GM12874 (cell line): ENCODE measurements around the gene CMAS.

Experiments used
- TF ChIP-seq, protein P1 (sequence below): IDR thresholded peaks from 2 replicates; pipeline ENCODE4 v1.5.1; 2011; ENCODE audit warnings: low read depth, mild to moderate bottlenecking, control low read depth, low read length, moderate library complexity; ENCODE audit not compliant: insufficient read depth

CMAS gene

DNA sequence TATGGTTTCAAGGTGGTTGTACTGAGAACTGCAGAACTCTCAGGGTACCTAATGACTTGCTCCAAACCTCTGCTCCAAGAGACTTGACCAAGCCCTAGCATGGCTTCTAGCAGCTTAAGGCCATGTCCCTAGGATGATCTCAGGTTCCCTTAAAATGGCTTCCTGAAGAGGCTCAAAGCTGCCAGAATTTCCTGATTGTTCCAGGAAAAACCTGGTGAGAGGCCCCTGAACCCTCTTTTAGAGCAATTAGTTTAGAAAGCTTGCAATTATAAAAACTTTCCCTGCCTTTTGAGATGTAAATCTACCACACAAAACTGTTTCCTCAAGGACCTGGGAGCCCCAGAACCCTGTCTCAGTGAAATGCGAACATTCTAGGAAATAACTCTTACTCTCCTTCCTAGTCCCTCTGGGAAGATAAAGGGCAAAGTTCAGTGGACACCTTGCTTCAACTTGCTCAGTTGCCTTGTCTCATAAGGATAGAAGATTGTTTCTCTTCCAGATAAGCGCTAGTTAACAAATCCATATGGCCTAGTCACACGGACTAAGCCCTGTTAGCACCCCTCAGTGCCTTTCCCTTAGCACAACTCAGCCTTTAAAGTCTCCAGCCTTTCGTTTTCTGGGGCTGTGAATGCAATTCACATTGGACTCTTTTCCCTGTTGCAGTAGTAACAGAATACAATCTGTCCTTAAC lies 2.5 kb downstream of the CMAS start:
- TF ChIP-seq, protein P1, sequence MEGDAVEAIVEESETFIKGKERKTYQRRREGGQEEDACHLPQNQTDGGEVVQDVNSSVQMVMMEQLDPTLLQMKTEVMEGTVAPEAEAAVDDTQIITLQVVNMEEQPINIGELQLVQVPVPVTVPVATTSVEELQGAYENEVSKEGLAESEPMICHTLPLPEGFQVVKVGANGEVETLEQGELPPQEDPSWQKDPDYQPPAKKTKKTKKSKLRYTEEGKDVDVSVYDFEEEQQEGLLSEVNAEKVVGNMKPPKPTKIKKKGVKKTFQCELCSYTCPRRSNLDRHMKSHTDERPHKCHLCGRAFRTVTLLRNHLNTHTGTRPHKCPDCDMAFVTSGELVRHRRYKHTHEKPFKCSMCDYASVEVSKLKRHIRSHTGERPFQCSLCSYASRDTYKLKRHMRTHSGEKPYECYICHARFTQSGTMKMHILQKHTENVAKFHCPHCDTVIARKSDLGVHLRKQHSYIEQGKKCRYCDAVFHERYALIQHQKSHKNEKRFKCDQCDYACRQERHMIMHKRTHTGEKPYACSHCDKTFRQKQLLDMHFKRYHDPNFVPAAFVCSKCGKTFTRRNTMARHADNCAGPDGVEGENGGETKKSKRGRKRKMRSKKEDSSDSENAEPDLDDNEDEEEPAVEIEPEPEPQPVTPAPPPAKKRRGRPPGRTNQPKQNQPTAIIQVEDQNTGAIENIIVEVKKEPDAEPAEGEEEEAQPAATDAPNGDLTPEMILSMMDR = no peak

DNA sequence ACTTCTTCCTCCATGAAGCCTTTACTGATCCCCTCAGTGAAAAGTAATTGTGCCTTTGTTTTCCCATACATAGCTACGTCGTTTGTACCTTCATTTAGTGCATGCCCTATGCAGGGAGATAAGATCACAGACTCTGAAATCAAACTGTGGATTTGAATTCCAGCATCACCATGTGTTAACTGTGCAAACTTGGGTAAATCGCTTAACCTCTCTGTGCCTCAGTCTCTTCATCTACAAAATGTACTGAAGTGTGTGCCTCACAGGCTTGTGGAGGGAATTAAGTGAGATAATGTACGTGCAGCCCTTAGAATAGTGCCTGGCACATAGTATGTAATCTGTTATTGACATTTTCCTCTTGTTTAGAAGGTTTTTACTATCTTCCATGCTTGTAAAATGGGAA lies 4.1 kb downstream of the CMAS start:
- TF ChIP-seq, protein P1 = no peak

GRCh38 chr12:22051114-22051698 lies 5.2 kb downstream of the CMAS start:
- TF ChIP-seq, protein P1 = no peak

DNA sequence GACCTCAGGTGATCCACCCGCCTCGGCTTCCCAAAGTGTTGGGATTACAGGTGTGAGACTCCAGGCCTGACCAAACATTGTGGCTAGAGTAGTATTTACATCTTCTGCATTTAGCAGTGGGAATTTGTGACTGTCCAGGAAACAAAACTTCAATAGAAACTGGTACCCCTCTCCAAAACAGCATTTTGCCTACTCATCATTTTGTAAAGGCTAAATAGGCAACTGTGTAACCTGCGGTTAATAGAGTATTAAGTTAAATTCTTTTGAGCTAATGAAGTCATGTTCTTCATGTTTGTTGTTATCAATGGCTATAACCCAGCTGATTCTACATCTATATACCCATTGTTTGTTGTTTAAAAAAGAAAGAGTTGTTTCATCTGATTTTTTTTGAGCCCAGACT lies 8.1 kb downstream of the CMAS start:
- TF ChIP-seq, protein P1 = no peak

- TF ChIP-seq, protein P1 = no peak
Measured at GRCh38 chr12:22056607-22057006, 10.6 kb downstream of the CMAS start.

DNA sequence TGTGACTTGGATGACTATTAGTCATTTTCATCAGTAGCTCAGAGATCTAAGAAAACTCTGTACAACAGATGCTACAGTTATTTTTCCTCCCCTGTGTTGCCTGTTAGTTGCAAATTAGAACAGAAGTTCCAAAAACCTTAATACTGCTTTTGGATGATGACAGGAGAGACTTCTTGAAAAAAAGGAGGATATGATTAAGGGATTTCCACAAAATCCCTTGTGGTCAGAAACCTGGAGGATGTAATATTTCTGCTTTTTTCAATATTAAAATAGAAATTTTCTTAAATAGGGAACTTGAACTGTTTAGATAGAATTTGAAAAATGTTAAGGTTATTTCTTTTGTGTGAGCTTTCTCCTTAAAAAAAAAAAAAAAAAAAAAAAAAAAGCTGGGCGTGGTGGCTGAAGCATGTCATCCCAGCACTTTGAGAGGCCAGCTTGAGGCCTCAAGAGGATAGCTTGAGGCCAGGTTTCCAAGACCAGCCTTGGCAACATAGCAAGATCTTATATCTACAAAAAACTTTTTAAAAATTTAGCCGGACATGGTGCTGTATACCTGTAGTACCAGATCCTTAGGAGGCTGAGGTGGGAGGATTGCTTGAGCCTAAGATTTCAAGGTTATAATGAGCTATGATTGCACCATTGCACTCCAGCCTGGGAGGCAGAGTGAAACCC lies 14.1 kb downstream of the CMAS start:
- TF ChIP-seq, protein P1 = no peak

DNA sequence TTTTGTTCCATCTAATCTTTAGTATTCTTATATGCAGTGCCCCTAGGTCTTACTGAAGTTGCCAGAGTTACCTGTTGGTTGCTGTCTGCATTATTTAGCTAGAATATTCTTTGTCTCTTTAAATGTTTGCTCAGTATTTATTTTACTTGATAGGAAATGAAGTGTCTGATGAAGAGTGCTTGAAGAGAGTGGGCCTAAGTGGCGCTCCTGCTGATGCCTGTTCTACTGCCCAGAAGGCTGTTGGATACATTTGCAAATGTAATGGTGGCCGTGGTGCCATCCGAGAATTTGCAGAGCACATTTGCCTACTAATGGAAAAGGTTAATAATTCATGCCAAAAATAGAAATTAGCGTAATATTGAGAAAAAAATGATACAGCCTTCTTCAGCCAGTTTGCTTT lies 18.9 kb downstream of the CMAS start:
- TF ChIP-seq, protein P1 = no peak
